HEK293 (cell line): ENCODE measurements around the gene CTF1.

ENCODE experiments used
- CTCF ChIA-PET: fragments of 350-600 bp; formaldehyde crosslinking; extraction: SDS; loops from one replicate; lab custom pipeline; 2021; ENCODE audit warnings: antibody characterized with exemption; lab: Yijun Ruan, JAX
- POLR2A ChIA-PET: fragments of 300-600 bp; formaldehyde crosslinking; extraction: SDS; loops from one replicate; lab custom pipeline; 2020; ENCODE audit warnings: antibody characterized with exemption, inconsistent platforms; lab: Yijun Ruan, JAX
- H3K27ac ChIP-seq: fragments of 200-500 bp; sonication (Bioruptor generic); 2 replicates; pipeline ENCODE4 v1.5.1; 2014; ENCODE audit warnings: low read depth, low read length, control low read depth, inconsistent platforms; ENCODE audit errors: extremely low read depth
- H3K36me3 ChIP-seq, 2 experiments: fragments of 200-500 bp in 1 of 2; sonication (Bioruptor generic) in 1 of 2; 1 replicate in 1 of 2; 2 replicates in 1 of 2; pipeline ENCODE4 v1.5.1; 2014 to 2017; ENCODE audit warnings: inconsistent platforms in 2 of 2, low read length in 2 of 2; ENCODE audit not compliant: control insufficient read depth in 2 of 2, insufficient read depth in 1 of 2
- H3K4me1 ChIP-seq: fragments of 200-500 bp; sonication (Bioruptor generic); 2 replicates; pipeline ENCODE4 v1.5.1; 2014; ENCODE audit warnings: mild to moderate bottlenecking, low read length, inconsistent platforms; ENCODE audit not compliant: control insufficient read depth, insufficient read depth
- H3K4me3 ChIP-seq: 2 replicates; pipeline ENCODE4 v1.5.1; 2011; ENCODE audit warnings: low read depth, mild to moderate bottlenecking, control low read depth, low read length, moderate library complexity
- H3K9me3 ChIP-seq: fragments of 200-500 bp; sonication (Bioruptor generic); 2 replicates; pipeline ENCODE4 v1.5.1; 2014; ENCODE audit warnings: low read depth, low read length, inconsistent platforms; ENCODE audit not compliant: control insufficient read depth, insufficient read depth
- GLIS1 ChIP-seq: fragments of 450-650 bp; formaldehyde crosslinking; IDR thresholded peaks from 2 replicates; pipeline ENCODE4 v1.5.1; 2016; ENCODE audit warnings: missing biosample characterization, missing genetic modification characterization
- GLIS2 ChIP-seq: fragments of 450-650 bp; formaldehyde crosslinking; IDR thresholded peaks from 2 replicates; pipeline ENCODE4 v1.5.1; 2016; ENCODE audit warnings: missing biosample characterization, missing genetic modification characterization
- KLF8 ChIP-seq: fragments of 450-650 bp; formaldehyde crosslinking; IDR thresholded peaks from 2 replicates; pipeline ENCODE4 v1.5.1; 2016; ENCODE audit warnings: missing biosample characterization, missing genetic modification characterization
- PRDM1 ChIP-seq: fragments of 450-650 bp; formaldehyde crosslinking; IDR thresholded peaks from 2 replicates; pipeline ENCODE4; 2016; ENCODE audit warnings: missing biosample characterization, missing genetic modification characterization
- ZNF184 ChIP-seq: fragments of 450-650 bp; IDR thresholded peaks from 2 replicates; pipeline ENCODE4 v1.5.1; 2018; ENCODE audit warnings: missing biosample characterization, mild to moderate bottlenecking, missing genetic modification characterization
- ZNF19 ChIP-seq: fragments of 450-650 bp; formaldehyde crosslinking; IDR thresholded peaks from 2 replicates; pipeline ENCODE4; 2016; ENCODE audit warnings: missing biosample characterization, missing genetic modification characterization, low read depth
- ZNF223 ChIP-seq: fragments of 450-650 bp; formaldehyde crosslinking; IDR thresholded peaks from 2 replicates; pipeline ENCODE4 v1.5.1; 2016; ENCODE audit warnings: missing biosample characterization, missing genetic modification characterization
- ZNF335 ChIP-seq: fragments of 450-650 bp; formaldehyde crosslinking; conservative IDR thresholded peaks from 2 replicates; pipeline ENCODE4 v1.5.1; 2016; ENCODE audit warnings: missing biosample characterization, missing genetic modification characterization
- ZNF530 ChIP-seq: fragments of 450-650 bp; formaldehyde crosslinking; IDR thresholded peaks from 2 replicates; pipeline ENCODE4 v1.5.1; 2016; ENCODE audit warnings: low read depth, missing biosample characterization, missing genetic modification characterization
- ZNF658 ChIP-seq: fragments of 450-650 bp; formaldehyde crosslinking; IDR thresholded peaks from 2 replicates; pipeline ENCODE4; 2016; ENCODE audit warnings: missing biosample characterization, missing genetic modification characterization
- ZNF747 ChIP-seq: fragments of 450-650 bp; formaldehyde crosslinking; IDR thresholded peaks from 2 replicates; pipeline ENCODE4 v1.5.1; 2016; ENCODE audit warnings: missing biosample characterization, missing genetic modification characterization
- ZNF768 ChIP-seq: fragments of 450-650 bp; formaldehyde crosslinking; IDR thresholded peaks from 2 replicates; pipeline ENCODE4 v1.5.1; 2018; ENCODE audit warnings: missing biosample characterization, mild to moderate bottlenecking, missing genetic modification characterization
- TF ChIP-seq, protein P1 (sequence below): fragments of 450-650 bp; formaldehyde crosslinking; IDR thresholded peaks from 2 replicates; pipeline ENCODE4 v1.5.1; 2016; ENCODE audit warnings: missing biosample characterization, missing genetic modification characterization
- TF ChIP-seq, protein P2 (sequence below): fragments of 450-650 bp; formaldehyde crosslinking; IDR thresholded peaks from 2 replicates; pipeline ENCODE4 v1.5.1; 2016; ENCODE audit warnings: missing biosample characterization, missing genetic modification characterization
- TF ChIP-seq, protein P3 (sequence below): fragments of 450-650 bp; formaldehyde crosslinking; IDR thresholded peaks from 2 replicates; pipeline ENCODE4 v1.5.1; 2016; ENCODE audit warnings: missing biosample characterization, missing genetic modification characterization, low read depth

Gene CTF1

DNA sequence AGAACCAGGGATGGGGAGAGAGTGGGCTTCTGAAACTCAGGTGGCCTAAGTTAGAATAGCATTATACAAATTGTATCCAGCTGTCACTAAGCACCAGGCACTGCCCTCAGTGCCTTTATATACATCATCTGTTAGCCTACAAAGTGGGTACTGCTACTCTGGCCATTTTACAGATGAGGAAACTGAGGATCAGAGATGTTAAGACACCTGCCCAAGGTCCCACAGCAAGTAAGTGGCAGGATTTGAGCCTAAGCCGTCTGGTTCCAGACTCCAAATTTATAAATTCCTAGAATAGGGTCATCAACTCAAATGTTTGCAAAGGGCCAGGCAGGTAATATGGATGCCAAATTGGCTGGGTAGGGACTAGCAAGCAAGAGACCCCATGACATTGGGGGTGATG lies 54.8 kb downstream of the CTF1 start:
- H3K27ac ChIP-seq = no peak overlapping the region
- no peak overlapping the region for H3K4me3 ChIP-seq
- POLR2A ChIA-PET = interaction anchor here (1.3 kb wide), 1 partner anchor 34 kb away, joined by 3 read pairs; the partner anchor contains the start of gene HSD3B7
- TF ChIP-seq KLF8 (no peak), ZNF768 (tag by site-specific recombination) (peak; percentile 97; the same call in 1 of the 2 replicates), ZNF530 (tag by site-specific recombination) (no peak), ZNF335 (no peak)
- TF ChIP-seq, protein P1, sequence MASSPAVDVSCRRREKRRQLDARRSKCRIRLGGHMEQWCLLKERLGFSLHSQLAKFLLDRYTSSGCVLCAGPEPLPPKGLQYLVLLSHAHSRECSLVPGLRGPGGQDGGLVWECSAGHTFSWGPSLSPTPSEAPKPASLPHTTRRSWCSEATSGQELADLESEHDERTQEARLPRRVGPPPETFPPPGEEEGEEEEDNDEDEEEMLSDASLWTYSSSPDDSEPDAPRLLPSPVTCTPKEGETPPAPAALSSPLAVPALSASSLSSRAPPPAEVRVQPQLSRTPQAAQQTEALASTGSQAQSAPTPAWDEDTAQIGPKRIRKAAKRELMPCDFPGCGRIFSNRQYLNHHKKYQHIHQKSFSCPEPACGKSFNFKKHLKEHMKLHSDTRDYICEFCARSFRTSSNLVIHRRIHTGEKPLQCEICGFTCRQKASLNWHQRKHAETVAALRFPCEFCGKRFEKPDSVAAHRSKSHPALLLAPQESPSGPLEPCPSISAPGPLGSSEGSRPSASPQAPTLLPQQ (tag by site-specific recombination) = no peak
- TF ChIP-seq, protein P2, sequence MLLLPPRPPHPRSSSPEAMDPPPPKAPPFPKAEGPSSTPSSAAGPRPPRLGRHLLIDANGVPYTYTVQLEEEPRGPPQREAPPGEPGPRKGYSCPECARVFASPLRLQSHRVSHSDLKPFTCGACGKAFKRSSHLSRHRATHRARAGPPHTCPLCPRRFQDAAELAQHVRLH (tag by site-specific recombination) = 0 out of 2 replicates have a peak, but pooled peaks have one; percentile 76
- CTCF ChIA-PET = interaction anchor here (0.7 to 5.3 kb wide), 5 partner anchors 9 to 640 kb away, joined by 3 to 74 read pairs (median 5); no protein-coding TSS in a partner anchor
- peaks cover 0 to 15% of the 10 kb centered on the region in 2 experiments; a peak in 2 of 3 replicates for H3K36me3 ChIP-seq
- no peaks in the 10 kb centered on the region for H3K9me3 ChIP-seq
- H3K4me1 ChIP-seq = peaks cover 2% of the 10 kb centered on the region; the same call in 1 of the 2 replicates

DNA sequence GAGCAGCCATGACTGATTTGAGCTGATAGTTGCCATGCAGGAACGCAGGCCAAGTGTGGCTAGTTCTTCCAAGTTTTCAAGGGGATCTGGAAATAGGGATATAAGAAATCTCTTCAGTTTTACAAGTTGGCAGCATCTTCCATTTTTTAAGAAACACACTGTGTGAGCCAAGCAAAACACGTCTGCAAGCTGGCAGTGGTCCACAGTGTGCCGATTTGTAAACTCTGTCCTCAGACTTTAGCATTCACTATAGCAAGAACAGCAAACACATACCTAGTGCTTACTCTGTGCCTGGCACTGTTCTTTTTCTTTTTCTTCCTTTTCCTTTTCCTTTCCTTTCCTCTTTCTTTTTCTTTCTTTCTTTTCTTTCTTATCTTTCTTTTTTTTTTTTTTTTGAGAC lies 55.3 kb downstream of the CTF1 start:
- ChIA-PET POLR2A (interaction anchor here (0.6 to 1.3 kb wide), 2 partner anchors 12 to 33 kb away, joined by 3 read pairs; partner anchors contain the start of gene HSD3B7), CTCF (interaction anchor here (0.6 to 5.3 kb wide), 8 partner anchors 10 to 759 kb away, joined by 3 to 74 read pairs (median 4); no protein-coding TSS in a partner anchor)
- H3K36me3 ChIP-seq = peaks cover 0 to 10% of the 10 kb centered on the region in 2 experiments; a peak in 1 of 3 replicates
- no peak overlapping the region for H3K27ac ChIP-seq
- no peak overlapping the region for H3K4me3 ChIP-seq
- H3K9me3 ChIP-seq = no peaks in the 10 kb centered on the region
- peaks cover 2% of the 10 kb centered on the region; the same call in 1 of the 2 replicates for H3K4me1 ChIP-seq
- TF ChIP-seq PRDM1 (tag by site-specific recombination) = peak; percentile 93
- TF ChIP-seq GLIS1 (tag by site-specific recombination) = no peak
- TF ChIP-seq, protein P3, sequence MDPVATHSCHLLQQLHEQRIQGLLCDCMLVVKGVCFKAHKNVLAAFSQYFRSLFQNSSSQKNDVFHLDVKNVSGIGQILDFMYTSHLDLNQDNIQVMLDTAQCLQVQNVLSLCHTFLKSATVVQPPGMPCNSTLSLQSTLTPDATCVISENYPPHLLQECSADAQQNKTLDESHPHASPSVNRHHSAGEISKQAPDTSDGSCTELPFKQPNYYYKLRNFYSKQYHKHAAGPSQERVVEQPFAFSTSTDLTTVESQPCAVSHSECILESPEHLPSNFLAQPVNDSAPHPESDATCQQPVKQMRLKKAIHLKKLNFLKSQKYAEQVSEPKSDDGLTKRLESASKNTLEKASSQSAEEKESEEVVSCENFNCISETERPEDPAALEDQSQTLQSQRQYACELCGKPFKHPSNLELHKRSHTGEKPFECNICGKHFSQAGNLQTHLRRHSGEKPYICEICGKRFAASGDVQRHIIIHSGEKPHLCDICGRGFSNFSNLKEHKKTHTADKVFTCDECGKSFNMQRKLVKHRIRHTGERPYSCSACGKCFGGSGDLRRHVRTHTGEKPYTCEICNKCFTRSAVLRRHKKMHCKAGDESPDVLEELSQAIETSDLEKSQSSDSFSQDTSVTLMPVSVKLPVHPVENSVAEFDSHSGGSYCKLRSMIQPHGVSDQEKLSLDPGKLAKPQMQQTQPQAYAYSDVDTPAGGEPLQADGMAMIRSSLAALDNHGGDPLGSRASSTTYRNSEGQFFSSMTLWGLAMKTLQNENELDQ (tag by site-specific recombination) = peak; percentile 11; the same call in 1 of the 2 replicates

DNA sequence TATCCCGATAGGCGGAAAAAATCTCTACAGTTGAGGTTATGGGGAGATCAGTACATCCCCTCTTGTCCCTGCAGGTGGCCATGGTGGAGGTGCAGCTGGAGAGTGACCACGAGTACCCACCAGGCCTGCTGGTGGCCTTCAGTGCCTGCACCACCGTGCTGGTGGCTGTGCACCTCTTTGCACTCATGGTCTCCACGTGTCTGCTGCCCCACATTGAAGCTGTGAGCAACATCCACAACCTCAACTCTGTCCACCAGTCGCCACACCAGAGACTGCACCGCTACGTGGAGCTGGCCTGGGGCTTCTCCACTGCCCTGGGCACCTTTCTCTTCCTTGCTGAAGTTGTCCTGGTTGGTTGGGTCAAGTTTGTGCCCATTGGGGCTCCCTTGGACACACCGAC lies 56.7 kb downstream of the CTF1 start:
- CTCF ChIA-PET = interaction anchor here (0.5 to 5.3 kb wide), 26 partner anchors 11 to 1311 kb away, joined by 3 to 74 read pairs (median 5); partner anchors contain the start of genes HIRIP3, HSD3B7, KAT8 and PAGR1
- POLR2A ChIA-PET = interaction anchor here (0.6 to 1.5 kb wide), 6 partner anchors 11 to 189 kb away, joined by 3 to 5 read pairs (median 4); partner anchors contain the start of gene KAT8
- peaks cover 2% of the 10 kb centered on the region; the same call in 1 of the 2 replicates for H3K4me1 ChIP-seq
- no peak overlapping the region for H3K4me3 ChIP-seq
- no peaks in the 10 kb centered on the region for H3K9me3 ChIP-seq
- no peak overlapping the region for H3K27ac ChIP-seq
- H3K36me3 ChIP-seq = no peaks in the 10 kb centered on the region
- TF ChIP-seq ZNF184 (tag by site-specific recombination) (no peak), ZNF19 (tag by site-specific recombination) (no peak), GLIS2 (no peak), ZNF747 (tag by site-specific recombination) (0 out of 2 replicates have a peak, but pooled peaks have one; percentile 13), ZNF223 (peak; percentile 39; the same call in 1 of the 2 replicates), ZNF658 (tag by site-specific recombination) (no peak)
